ENCODE results near the gene BANF2.
A peak's percentile ranks its signal among the peaks of the same experiment; 100 is the strongest.

The BANF2 gene

GRCh38 chr20:17699931-17700351, at the start of gene BANF2:
Gene BANF2, plus strand, starts transcription at chr20:17699966. Its CDS starts 25,060 bp downstream, at chr20:17725026.
- Histone ChIP-seq H3K27ac (ENCODE audit: low read length) (no peak within 1 kb of the TSS), H3K9ac (ENCODE audit: low read length) (no peak within 1 kb of the TSS), H3K4me3 (ENCODE audit: low read length) (no peak within 1 kb of the TSS), H3K27me3 (ENCODE audit: control insufficient read depth, insufficient read depth, low read length) (no peaks in the 10 kb centered on the region), H3K4me1 (ENCODE audit: control insufficient read depth, low read depth, low read length) (no peaks in the 10 kb centered on the region), H3K9me3 (ENCODE audit: control insufficient read depth, low read depth, low read length) (no peaks in the 10 kb centered on the region), H3K36me3 (ENCODE audit: control insufficient read depth, low read depth, low read length) (no peaks in the 10 kb centered on the region)

- Histone ChIP-seq H3K9ac (ENCODE audit: low read length) (no peak overlapping the region), H3K4me3 (ENCODE audit: low read length) (no peak overlapping the region), H3K9me3 (ENCODE audit: control insufficient read depth, low read depth, low read length) (no peaks in the 10 kb centered on the region), H3K36me3 (ENCODE audit: control insufficient read depth, low read depth, low read length) (peaks cover 4% of the 10 kb centered on the region), H3K4me1 (ENCODE audit: control insufficient read depth, low read depth, low read length) (peaks cover 19% of the 10 kb centered on the region), H3K27ac (ENCODE audit: low read length) (no peak overlapping the region), H3K27me3 (ENCODE audit: control insufficient read depth, insufficient read depth, low read length) (no peaks in the 10 kb centered on the region)
Observed at GRCh38 chr20:17650301-17651128, 49.3 kb upstream of the BANF2 start.

GRCh38 chr20:17651129-17651759, 48.5 kb upstream of the BANF2 start:
- Histone ChIP-seq H3K9me3 (ENCODE audit: control insufficient read depth, low read depth, low read length) (no peaks in the 10 kb centered on the region), H3K27ac (ENCODE audit: low read length) (no peak overlapping the region), H3K4me1 (ENCODE audit: control insufficient read depth, low read depth, low read length) (peaks cover 25% of the 10 kb centered on the region), H3K27me3 (ENCODE audit: control insufficient read depth, insufficient read depth, low read length) (no peaks in the 10 kb centered on the region), H3K9ac (ENCODE audit: low read length) (no peak overlapping the region), H3K36me3 (ENCODE audit: control insufficient read depth, low read depth, low read length) (peaks cover 4% of the 10 kb centered on the region), H3K4me3 (ENCODE audit: low read length) (no peak overlapping the region)

- Histone ChIP-seq H3K9me3 (ENCODE audit: control insufficient read depth, low read depth, low read length) (no peaks in the 10 kb centered on the region), H3K4me3 (ENCODE audit: low read length) (no peak overlapping the region), H3K27ac (ENCODE audit: low read length) (no peak overlapping the region), H3K36me3 (ENCODE audit: control insufficient read depth, low read depth, low read length) (peaks cover 4% of the 10 kb centered on the region), H3K4me1 (ENCODE audit: control insufficient read depth, low read depth, low read length) (peaks cover 27% of the 10 kb centered on the region), H3K27me3 (ENCODE audit: control insufficient read depth, insufficient read depth, low read length) (no peaks in the 10 kb centered on the region), H3K9ac (ENCODE audit: low read length) (no peak overlapping the region)
Observed at GRCh38 chr20:17651760-17652388, 47.9 kb upstream of the BANF2 start.

DNA sequence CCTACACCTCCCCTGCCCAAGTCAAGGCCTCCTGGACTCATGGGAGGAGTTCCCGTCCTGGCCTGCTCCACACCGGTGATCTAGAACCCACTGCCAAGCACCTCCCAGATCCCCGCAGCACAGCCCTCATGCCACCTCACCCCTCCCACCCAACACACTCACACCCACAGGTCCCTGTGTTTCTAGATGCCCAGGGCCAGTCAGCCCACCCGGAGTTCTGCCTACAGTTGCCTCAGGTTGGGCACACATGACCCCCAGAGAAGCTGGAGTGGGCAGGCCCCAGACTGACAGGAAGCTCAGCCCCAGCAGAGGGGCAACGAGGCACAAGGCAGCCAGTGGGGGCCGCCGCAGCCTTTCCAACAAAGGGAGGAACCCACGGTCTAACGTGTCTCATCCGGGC, 47.4 kb upstream of the BANF2 start:
- H3K36me3 ChIP-seq (ENCODE audit: control insufficient read depth, low read depth, low read length) = peaks cover 4% of the 10 kb centered on the region
- H3K4me3 ChIP-seq (ENCODE audit: low read length) = no peak overlapping the region
- no peaks in the 10 kb centered on the region for H3K27me3 ChIP-seq (ENCODE audit: control insufficient read depth, insufficient read depth, low read length)
- H3K27ac ChIP-seq (ENCODE audit: low read length) = no peak overlapping the region
- peaks cover 27% of the 10 kb centered on the region for H3K4me1 ChIP-seq (ENCODE audit: control insufficient read depth, low read depth, low read length)
- H3K9me3 ChIP-seq (ENCODE audit: control insufficient read depth, low read depth, low read length) = no peaks in the 10 kb centered on the region
- H3K9ac ChIP-seq (ENCODE audit: low read length) = no peak overlapping the region

DNA sequence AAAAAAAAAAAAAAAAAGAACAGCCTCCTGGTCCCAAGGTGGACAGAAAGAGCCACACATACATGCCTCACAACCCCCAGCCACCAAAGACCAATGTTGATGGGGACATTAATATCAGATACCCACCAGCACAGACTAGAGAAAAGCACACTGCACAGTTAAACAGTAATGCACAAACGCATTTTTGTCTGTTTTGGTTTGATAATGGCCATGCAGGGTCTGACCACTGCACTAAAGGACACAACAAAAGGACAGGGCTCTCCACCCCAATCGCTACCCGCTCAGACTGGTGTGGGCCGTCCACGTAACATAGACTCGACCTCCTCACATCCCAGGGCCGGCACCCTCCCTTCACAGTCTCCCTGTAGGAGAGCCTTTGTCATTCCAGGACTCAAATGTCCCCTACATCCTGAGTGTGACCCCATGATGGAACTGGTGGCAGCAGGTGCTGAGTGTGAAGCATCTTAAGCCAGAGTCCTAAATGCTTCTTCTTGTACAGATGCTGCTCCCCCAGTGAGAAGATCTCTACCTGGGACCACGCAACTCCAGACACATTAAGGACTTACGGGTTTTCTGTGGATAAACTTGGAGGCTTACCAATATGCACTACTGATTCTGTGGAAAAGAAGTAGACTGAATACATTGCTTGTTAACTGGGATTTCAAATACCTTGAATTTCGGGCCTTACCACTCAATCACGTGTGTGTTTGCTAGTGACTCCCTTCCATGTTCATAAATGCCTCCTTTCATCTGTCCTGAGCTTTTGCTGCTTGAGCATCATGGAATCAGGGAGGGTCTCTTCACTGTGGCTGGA, 45.7 kb upstream of the BANF2 start:
- Histone ChIP-seq H3K27ac (ENCODE audit: low read length) (no peak overlapping the region), H3K4me3 (ENCODE audit: low read length) (no peak overlapping the region), H3K4me1 (ENCODE audit: control insufficient read depth, low read depth, low read length) (peaks cover 20% of the 10 kb centered on the region), H3K9me3 (ENCODE audit: control insufficient read depth, low read depth, low read length) (no peaks in the 10 kb centered on the region), H3K27me3 (ENCODE audit: control insufficient read depth, insufficient read depth, low read length) (no peaks in the 10 kb centered on the region), H3K9ac (ENCODE audit: low read length) (no peak overlapping the region), H3K36me3 (ENCODE audit: control insufficient read depth, low read depth, low read length) (peaks cover 12% of the 10 kb centered on the region)

GRCh38 chr20:17654649-17655285, 45.0 kb upstream of the BANF2 start:
- H3K4me3 ChIP-seq (ENCODE audit: low read length) = no peak overlapping the region
- no peak overlapping the region for H3K9ac ChIP-seq (ENCODE audit: low read length)
- H3K36me3 ChIP-seq (ENCODE audit: control insufficient read depth, low read depth, low read length) = peaks cover 12% of the 10 kb centered on the region
- no peaks in the 10 kb centered on the region for H3K9me3 ChIP-seq (ENCODE audit: control insufficient read depth, low read depth, low read length)
- H3K4me1 ChIP-seq (ENCODE audit: control insufficient read depth, low read depth, low read length) = peaks cover 19% of the 10 kb centered on the region
- H3K27me3 ChIP-seq (ENCODE audit: control insufficient read depth, insufficient read depth, low read length) = no peaks in the 10 kb centered on the region
- H3K27ac ChIP-seq (ENCODE audit: low read length) = peak overlapping the region; percentile 79

DNA sequence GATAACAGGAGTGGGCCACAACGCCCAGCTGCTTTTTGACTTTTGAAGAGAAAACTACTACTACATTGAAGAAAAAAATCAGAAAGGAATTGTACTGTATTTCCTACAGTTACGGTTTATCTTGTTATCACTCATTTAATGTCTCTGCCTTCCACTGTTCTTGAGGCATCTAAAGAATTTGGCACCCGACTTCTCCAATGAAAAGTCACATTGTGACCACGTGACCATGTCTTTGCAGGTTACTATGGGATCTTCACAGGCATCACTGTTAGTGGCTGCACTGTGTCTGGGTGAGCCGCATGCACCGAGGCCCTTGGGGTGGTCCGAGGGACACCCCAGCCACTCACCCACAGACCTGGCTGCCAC, 44.5 kb upstream of the BANF2 start:
- no peaks in the 10 kb centered on the region for H3K27me3 ChIP-seq (ENCODE audit: control insufficient read depth, insufficient read depth, low read length)
- peak overlapping the region; percentile 79 for H3K27ac ChIP-seq (ENCODE audit: low read length)
- H3K36me3 ChIP-seq (ENCODE audit: control insufficient read depth, low read depth, low read length) = peaks cover 16% of the 10 kb centered on the region

DNA sequence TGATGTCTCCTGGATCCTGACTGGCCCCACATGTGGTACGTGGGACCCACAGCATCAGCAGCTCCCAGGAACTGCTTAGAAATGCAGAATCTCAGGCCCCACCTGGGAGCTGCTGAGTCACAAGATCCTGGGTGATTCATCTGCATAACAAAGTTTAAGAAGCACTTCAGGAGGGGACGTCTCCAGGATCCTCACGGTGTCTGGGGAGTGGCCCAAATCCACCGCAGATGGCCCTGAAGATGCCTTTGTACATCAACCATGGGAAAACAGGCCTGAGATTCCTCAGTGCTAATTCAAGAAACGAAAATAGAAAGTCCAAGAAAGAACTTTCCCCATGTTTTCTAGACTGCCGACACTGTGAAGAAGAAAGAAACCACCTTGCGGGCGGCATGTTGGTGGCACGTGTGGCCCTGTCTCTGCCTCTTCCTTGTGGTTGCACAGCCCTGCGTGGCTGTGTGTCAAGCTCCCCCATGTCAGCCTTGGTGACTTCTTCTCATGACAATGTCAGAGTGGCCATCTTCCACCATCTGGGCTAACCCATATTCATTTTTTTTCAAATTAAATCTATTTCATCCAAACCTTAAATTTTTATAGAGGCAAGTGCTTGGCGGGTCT, 43.8 kb upstream of the BANF2 start:
- H3K4me1 ChIP-seq (ENCODE audit: control insufficient read depth, low read depth, low read length) = peaks cover 19% of the 10 kb centered on the region
- H3K9ac ChIP-seq (ENCODE audit: low read length) = no peak overlapping the region
- no peaks in the 10 kb centered on the region for H3K9me3 ChIP-seq (ENCODE audit: control insufficient read depth, low read depth, low read length)
- H3K36me3 ChIP-seq (ENCODE audit: control insufficient read depth, low read depth, low read length) = peaks cover 18% of the 10 kb centered on the region
- no peaks in the 10 kb centered on the region for H3K27me3 ChIP-seq (ENCODE audit: control insufficient read depth, insufficient read depth, low read length)
- peak overlapping the region; percentile 2 for H3K4me3 ChIP-seq (ENCODE audit: low read length)
- H3K27ac ChIP-seq (ENCODE audit: low read length) = no peak overlapping the region

More for the DNA sequence above, 44.5 kb upstream of the BANF2 start:
- Histone ChIP-seq H3K4me3 (ENCODE audit: low read length) (no peak overlapping the region), H3K9me3 (ENCODE audit: control insufficient read depth, low read depth, low read length) (no peaks in the 10 kb centered on the region), H3K4me1 (ENCODE audit: control insufficient read depth, low read depth, low read length) (peaks cover 19% of the 10 kb centered on the region), H3K9ac (ENCODE audit: low read length) (no peak overlapping the region)

- no peak overlapping the region for H3K9ac ChIP-seq (ENCODE audit: low read length)
- H3K4me1 ChIP-seq (ENCODE audit: control insufficient read depth, low read depth, low read length) = peaks cover 19% of the 10 kb centered on the region
- H3K9me3 ChIP-seq (ENCODE audit: control insufficient read depth, low read depth, low read length) = no peaks in the 10 kb centered on the region
- H3K36me3 ChIP-seq (ENCODE audit: control insufficient read depth, low read depth, low read length) = peaks cover 18% of the 10 kb centered on the region
- H3K27ac ChIP-seq (ENCODE audit: low read length) = no peak overlapping the region
- no peak overlapping the region for H3K4me3 ChIP-seq (ENCODE audit: low read length)
- H3K27me3 ChIP-seq (ENCODE audit: control insufficient read depth, insufficient read depth, low read length) = no peaks in the 10 kb centered on the region
Observed at GRCh38 chr20:17657079-17657825, 42.5 kb upstream of the BANF2 start.

Measured in iPS-18a (cell line).